ENCODE results near the gene NT5C2.

GRCh38 chr10:103041391-103041790 lies 151.7 kb downstream of the NT5C2 start:
- no peak for TF ChIP-seq ZNF317 (CRISPR knock-in tag; IDR thresholded peaks at IDR 0.05; ENCODE audit: borderline replicate concordance, low read depth)
- TF ChIP-seq NR3C1 (CRISPR knock-in tag; conservative IDR thresholded peaks at IDR 0.05; ENCODE audit: low read depth): no peak
- TF ChIP-seq PREB (CRISPR knock-in tag; IDR thresholded peaks at IDR 0.05; ENCODE audit: borderline replicate concordance): no peak
- no peak for TF ChIP-seq USF2 (CRISPR knock-in tag; IDR thresholded peaks at IDR 0.05)
- TF ChIP-seq, protein P1, sequence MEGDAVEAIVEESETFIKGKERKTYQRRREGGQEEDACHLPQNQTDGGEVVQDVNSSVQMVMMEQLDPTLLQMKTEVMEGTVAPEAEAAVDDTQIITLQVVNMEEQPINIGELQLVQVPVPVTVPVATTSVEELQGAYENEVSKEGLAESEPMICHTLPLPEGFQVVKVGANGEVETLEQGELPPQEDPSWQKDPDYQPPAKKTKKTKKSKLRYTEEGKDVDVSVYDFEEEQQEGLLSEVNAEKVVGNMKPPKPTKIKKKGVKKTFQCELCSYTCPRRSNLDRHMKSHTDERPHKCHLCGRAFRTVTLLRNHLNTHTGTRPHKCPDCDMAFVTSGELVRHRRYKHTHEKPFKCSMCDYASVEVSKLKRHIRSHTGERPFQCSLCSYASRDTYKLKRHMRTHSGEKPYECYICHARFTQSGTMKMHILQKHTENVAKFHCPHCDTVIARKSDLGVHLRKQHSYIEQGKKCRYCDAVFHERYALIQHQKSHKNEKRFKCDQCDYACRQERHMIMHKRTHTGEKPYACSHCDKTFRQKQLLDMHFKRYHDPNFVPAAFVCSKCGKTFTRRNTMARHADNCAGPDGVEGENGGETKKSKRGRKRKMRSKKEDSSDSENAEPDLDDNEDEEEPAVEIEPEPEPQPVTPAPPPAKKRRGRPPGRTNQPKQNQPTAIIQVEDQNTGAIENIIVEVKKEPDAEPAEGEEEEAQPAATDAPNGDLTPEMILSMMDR (IDR thresholded peaks at IDR 0.05): no peak
- no peak for TF ChIP-seq IRF1 (CRISPR knock-in tag; IDR thresholded peaks at IDR 0.05)
- TF ChIP-seq, protein P2, sequence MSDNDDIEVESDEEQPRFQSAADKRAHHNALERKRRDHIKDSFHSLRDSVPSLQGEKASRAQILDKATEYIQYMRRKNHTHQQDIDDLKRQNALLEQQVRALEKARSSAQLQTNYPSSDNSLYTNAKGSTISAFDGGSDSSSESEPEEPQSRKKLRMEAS (CRISPR knock-in tag; IDR thresholded peaks at IDR 0.05): no peak
- TF ChIP-seq ESRRA (CRISPR knock-in tag; IDR thresholded peaks at IDR 0.05; ENCODE audit: borderline replicate concordance): no peak
- no peak for TF ChIP-seq NR1H2 (CRISPR knock-in tag; IDR thresholded peaks at IDR 0.05)
- TF ChIP-seq ATF1 (CRISPR knock-in tag; IDR thresholded peaks at IDR 0.05): no peak
- TF ChIP-seq ZNF138 (CRISPR knock-in tag; conservative IDR thresholded peaks at IDR 0.05): no peak
- TF ChIP-seq TP53 (CRISPR knock-in tag; IDR thresholded peaks at IDR 0.05): no peak
- TF ChIP-seq, protein P3, sequence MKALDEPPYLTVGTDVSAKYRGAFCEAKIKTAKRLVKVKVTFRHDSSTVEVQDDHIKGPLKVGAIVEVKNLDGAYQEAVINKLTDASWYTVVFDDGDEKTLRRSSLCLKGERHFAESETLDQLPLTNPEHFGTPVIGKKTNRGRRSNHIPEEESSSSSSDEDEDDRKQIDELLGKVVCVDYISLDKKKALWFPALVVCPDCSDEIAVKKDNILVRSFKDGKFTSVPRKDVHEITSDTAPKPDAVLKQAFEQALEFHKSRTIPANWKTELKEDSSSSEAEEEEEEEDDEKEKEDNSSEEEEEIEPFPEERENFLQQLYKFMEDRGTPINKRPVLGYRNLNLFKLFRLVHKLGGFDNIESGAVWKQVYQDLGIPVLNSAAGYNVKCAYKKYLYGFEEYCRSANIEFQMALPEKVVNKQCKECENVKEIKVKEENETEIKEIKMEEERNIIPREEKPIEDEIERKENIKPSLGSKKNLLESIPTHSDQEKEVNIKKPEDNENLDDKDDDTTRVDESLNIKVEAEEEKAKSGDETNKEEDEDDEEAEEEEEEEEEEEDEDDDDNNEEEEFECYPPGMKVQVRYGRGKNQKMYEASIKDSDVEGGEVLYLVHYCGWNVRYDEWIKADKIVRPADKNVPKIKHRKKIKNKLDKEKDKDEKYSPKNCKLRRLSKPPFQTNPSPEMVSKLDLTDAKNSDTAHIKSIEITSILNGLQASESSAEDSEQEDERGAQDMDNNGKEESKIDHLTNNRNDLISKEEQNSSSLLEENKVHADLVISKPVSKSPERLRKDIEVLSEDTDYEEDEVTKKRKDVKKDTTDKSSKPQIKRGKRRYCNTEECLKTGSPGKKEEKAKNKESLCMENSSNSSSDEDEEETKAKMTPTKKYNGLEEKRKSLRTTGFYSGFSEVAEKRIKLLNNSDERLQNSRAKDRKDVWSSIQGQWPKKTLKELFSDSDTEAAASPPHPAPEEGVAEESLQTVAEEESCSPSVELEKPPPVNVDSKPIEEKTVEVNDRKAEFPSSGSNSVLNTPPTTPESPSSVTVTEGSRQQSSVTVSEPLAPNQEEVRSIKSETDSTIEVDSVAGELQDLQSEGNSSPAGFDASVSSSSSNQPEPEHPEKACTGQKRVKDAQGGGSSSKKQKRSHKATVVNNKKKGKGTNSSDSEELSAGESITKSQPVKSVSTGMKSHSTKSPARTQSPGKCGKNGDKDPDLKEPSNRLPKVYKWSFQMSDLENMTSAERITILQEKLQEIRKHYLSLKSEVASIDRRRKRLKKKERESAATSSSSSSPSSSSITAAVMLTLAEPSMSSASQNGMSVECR (CRISPR knock-in tag; IDR thresholded peaks at IDR 0.05; ENCODE audit: borderline replicate concordance): no peak
